GM21515 (cell line): Measurements from ENCODE around the gene DNAJC6.

Experiments
- ATAC-seq: cut with Tn5 transposase; IDR thresholded peaks from one replicate; pipeline ENCODE4 v1.9.1; 2021; ENCODE audit not compliant: unreplicated experiment

The DNAJC6 gene

DNA sequence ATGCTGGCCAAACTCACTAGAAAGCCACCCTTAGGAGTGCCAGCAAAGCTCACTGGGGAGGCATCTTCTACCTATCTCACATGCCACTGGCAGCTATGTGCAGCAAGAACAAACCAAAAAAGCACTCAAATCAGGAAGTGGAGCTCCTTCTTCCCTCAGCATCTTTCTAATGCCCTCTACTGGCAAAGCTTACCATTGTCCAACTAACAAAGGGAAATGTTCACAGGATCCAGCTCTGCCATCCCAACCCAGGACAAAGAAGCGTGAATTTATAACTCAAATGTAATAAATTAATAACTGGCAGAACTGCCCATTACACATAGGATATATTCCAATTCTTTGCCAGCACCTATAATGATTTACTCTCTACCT lies 150.0 kb downstream of the DNAJC6 start:
- no peak for ATAC-seq
